ENCODE results near the gene ACP5.

ACP5 gene

DNA sequence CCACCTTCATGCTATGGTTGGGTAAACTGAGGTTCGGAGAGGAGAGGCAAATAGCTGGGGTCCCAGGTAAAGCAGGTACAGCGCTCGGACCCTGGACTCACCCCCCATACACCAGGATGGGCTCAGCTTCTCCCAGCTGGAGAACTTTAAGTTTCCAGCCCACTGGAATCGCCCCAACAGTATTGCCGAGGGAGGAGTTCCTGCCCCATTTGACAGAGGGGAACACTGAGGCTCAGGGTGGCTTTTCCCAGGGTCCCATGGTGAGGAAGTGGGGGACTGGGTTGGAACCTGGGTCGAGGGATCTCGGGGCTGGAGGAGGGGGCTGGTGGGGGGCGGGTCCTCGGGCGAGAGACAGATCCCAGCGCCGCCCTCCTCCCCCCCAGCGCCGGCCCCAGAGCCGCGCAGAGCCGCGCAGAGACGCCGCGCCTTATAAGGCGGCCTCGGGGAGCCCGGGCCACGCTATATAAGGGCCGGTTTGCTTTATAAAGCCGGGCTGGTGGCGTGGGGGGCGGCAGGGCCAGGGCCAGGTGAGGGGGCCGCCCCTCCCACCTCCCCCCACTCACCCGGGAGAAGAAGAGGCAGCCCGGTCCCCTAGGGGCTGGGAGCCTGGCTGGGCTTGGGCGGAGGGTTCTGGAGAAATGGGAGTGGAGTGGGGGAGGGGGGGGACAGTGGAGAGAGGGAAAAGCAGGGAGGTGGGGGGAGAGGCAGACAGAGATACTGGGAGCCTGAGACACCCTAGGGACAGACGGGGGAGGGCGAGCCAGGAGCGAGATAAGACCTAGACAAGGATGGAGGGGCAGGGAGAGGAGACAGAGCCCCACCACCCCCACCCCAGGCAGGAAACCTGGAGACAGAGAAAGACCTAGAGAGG lies 37.7 kb downstream of the ACP5 start:
- peak overlapping the region; percentile 66 for H2BK12ac ChIP-seq (ENCODE audit: low read length)
- peak overlapping the region; percentile 38 for H4K91ac ChIP-seq (ENCODE audit: low read depth, low read length, poor library complexity)
- peaks cover 1% of the 10 kb centered on the region for H3K79me1 ChIP-seq (ENCODE audit: low read depth, low read length)
- no peak overlapping the region for H3K4ac ChIP-seq (ENCODE audit: low read length)
- H3K36me3 ChIP-seq (replicated peaks in 1 of 2; ENCODE audit: control insufficient read depth in 2 of 2, insufficient read depth in 2 of 2, low read length in 2 of 2), result no peaks in the 10 kb centered on the region
- H2BK5ac ChIP-seq (ENCODE audit: low read length), result no peak overlapping the region
- H2AK5ac ChIP-seq (ENCODE audit: low read depth, low read length), result peak overlapping the region; percentile 73
- no peaks in the 10 kb centered on the region for H3K27me3 ChIP-seq (ENCODE audit: control insufficient read depth in 3 of 3, insufficient read depth in 3 of 3, low read depth in 1 of 3, low read length in 3 of 3)
- peak overlapping the region; percentile 78 for H2BK120ac ChIP-seq (ENCODE audit: low read depth, low read length)
- peaks cover 12 to 14% of the 10 kb centered on the region in 2 donors for H3K4me1 ChIP-seq (ENCODE audit: control insufficient read depth in 2 of 2, insufficient read depth in 1 of 2, low read depth in 1 of 2, low read length in 2 of 2)
- H3K14ac ChIP-seq (ENCODE audit: low read length), result peak overlapping the region; percentile 27
- peak overlapping the region; percentile 96 for H3K18ac ChIP-seq (ENCODE audit: low read length)
- H3K4me3 ChIP-seq (ENCODE audit: low read length in 2 of 2), result peak overlapping the region; percentile 40 to 79
- H3K9me3 ChIP-seq (replicated peaks in 1 of 2; ENCODE audit: control insufficient read depth in 2 of 2, insufficient read depth in 1 of 2, low read depth in 1 of 2, low read length in 2 of 2), result no peaks in the 10 kb centered on the region
- H3K27ac ChIP-seq (replicated peaks; ENCODE audit: low read length), result no peak overlapping the region
- DNase-seq (ENCODE audit: low spot score), result no peak
- peak overlapping the region; percentile 75 for H3K23ac ChIP-seq (ENCODE audit: low read depth, low read length, poor library complexity)
- no peak overlapping the region for H4K8ac ChIP-seq (ENCODE audit: low read depth, low read length)
- H2AFZ ChIP-seq (ENCODE audit: low read length), result peak overlapping the region; percentile 63
- H3K9ac ChIP-seq (ENCODE audit: low read depth, low read length, poor library complexity), result peak overlapping the region; percentile 2
- H2BK15ac ChIP-seq (ENCODE audit: low read length), result peak overlapping the region; percentile 79
- WGBS, 2 donors (ENCODE audit: extremely low coverage in 2 of 2, insufficient read length in 2 of 2, insufficient replicate concordance in 1 of 2), result no CpG with 5 or more reads among the region's 36 CpGs
- H3K4me2 ChIP-seq (ENCODE audit: insufficient read depth, low read length, poor library complexity, severe bottlenecking), result peak overlapping the region; percentile 61

DNA sequence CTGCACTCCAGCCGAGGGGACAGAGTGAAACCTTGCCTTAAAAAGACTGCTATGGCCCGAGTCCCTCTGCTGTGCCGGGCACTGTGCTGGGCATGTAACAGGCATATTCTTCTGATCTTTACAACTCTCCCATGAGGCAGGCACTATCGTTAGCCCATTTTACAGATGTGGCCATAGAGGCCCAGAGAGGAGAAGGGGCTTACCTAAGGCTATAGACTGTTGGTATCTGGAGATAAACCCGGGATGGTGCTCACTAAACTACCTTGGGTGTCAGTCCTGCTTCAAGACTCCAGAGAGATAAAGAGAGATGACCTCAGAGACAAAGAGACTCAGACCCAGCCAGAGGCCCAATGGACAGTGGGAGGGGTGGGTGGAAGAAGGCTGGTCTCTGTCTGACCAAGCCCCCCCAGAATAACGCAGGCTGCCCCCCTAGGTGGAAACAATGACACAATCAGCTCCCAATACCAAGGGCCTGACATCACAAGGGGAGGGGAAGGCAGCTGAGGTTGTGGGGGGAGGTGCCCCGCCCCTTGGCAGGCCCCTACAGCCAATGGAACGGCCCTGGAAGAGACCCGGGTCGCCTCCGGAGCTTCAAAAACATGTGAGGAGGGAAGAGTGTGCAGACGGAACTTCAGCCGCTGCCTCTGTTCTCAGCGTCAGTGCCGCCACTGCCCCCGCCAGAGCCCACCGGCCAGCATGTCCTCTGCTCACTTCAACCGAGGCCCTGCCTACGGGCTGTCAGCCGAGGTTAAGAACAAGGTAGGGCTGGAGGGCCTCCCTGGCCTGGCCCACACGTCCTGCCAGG lies 39.0 kb downstream of the ACP5 start, which contains the start of gene CNN1:
Gene CNN1 (plus strand): TSS at position 620 of the 805 bp plus-strand sequence. CDS start 77 bp downstream, at position 697.
- Histone ChIP-seq H3K4ac (ENCODE audit: low read length) (no peak within 1 kb of the TSS), H3K79me1 (ENCODE audit: low read depth, low read length) (peaks cover 1% of the 10 kb centered on the region), H4K91ac (ENCODE audit: low read depth, low read length, poor library complexity) (no peak within 1 kb of the TSS), H2BK12ac (ENCODE audit: low read length) (peak within 1 kb of the TSS; percentile 66), H2AK5ac (ENCODE audit: low read depth, low read length) (peak within 1 kb of the TSS; percentile 73), H3K14ac (ENCODE audit: low read length) (peak within 1 kb of the TSS; percentile 49), H4K8ac (ENCODE audit: low read depth, low read length) (peak within 1 kb of the TSS; percentile 58), H3K23ac (ENCODE audit: low read depth, low read length, poor library complexity) (peak within 1 kb of the TSS; percentile 75), H3K4me3 (ENCODE audit: low read length in 2 of 2) (peak within 1 kb of the TSS; percentile 40 to 79), H2BK5ac (ENCODE audit: low read length) (no peak within 1 kb of the TSS), H2AFZ (ENCODE audit: low read length) (peak within 1 kb of the TSS; percentile 89), H3K4me2 (ENCODE audit: insufficient read depth, low read length, poor library complexity, severe bottlenecking) (peak within 1 kb of the TSS; percentile 61), H3K4me1 (ENCODE audit: control insufficient read depth in 2 of 2, insufficient read depth in 1 of 2, low read depth in 1 of 2, low read length in 2 of 2) (peaks cover 12 to 14% of the 10 kb centered on the region in 2 donors), H3K9ac (ENCODE audit: low read depth, low read length, poor library complexity) (peak within 1 kb of the TSS; percentile 87), H3K18ac (ENCODE audit: low read length) (peak within 1 kb of the TSS; percentile 92), H2BK120ac (ENCODE audit: low read depth, low read length) (peak within 1 kb of the TSS; percentile 78), H3K36me3 (replicated peaks in 1 of 2; ENCODE audit: control insufficient read depth in 2 of 2, insufficient read depth in 2 of 2, low read length in 2 of 2) (no peaks in the 10 kb centered on the region), H2BK15ac (ENCODE audit: low read length) (peak within 1 kb of the TSS; percentile 81), H3K9me3 (replicated peaks in 1 of 2; ENCODE audit: control insufficient read depth in 2 of 2, insufficient read depth in 1 of 2, low read depth in 1 of 2, low read length in 2 of 2) (no peaks in the 10 kb centered on the region), H3K27me3 (ENCODE audit: control insufficient read depth in 3 of 3, insufficient read depth in 3 of 3, low read depth in 1 of 3, low read length in 3 of 3) (no peaks in the 10 kb centered on the region), H3K27ac (replicated peaks; ENCODE audit: low read length) (peak within 1 kb of the TSS; percentile 69)
- no peak for DNase-seq (ENCODE audit: low spot score)
- no CpG with 5 or more reads among the region's 21 CpGs for WGBS, 2 donors (ENCODE audit: extremely low coverage in 2 of 2, insufficient read length in 2 of 2, insufficient replicate concordance in 1 of 2)

DNA sequence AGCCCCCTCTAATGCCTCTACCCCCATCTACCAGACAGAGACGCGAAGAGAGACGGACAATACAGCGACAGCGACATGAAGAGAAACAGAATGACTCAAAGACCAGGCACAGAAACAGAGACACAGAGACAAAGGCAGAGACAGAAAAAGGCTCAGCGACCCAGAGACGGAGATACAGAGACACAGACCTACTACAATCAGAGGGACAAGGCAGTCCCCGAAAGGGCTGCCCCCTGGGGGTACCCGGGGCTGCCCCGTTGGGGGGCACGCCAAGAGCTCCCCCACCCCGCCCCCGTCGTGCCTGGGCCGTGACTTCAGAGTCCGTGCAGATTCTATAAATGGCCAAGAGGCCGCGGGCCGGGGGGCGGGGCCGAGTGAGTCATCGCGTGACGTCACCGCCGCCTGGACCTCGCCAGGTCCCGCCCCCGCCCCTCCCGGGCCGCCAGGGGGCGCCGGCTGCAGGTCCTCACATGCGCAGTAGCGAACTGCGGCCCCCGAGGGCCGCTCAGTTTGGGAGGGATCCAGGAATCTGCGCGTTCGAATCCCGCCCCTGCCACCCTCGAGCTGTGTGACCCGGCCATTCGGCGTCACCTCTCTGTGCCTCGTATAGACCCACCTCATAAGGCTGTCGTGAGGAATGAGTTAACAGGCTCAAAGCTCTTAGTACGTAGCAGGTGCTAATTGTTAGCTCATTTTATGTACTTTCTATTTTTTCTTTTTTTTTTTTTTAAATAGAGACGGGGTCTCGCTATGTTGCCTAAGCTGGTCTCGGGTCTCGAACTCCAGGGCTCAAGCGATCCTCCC lies 41.5 kb downstream of the ACP5 start:
- Histone ChIP-seq H3K4me2 (ENCODE audit: insufficient read depth, low read length, poor library complexity, severe bottlenecking) (peak overlapping the region; percentile 73), H3K4me1 (ENCODE audit: control insufficient read depth in 2 of 2, insufficient read depth in 1 of 2, low read depth in 1 of 2, low read length in 2 of 2) (peaks cover 12 to 14% of the 10 kb centered on the region in 2 donors), H3K4me3 (ENCODE audit: low read length in 2 of 2) (peak overlapping the region; percentile 43 to 75), H2BK12ac (ENCODE audit: low read length) (no peak overlapping the region), H3K14ac (ENCODE audit: low read length) (no peak overlapping the region), H4K8ac (ENCODE audit: low read depth, low read length) (peak overlapping the region; percentile 99), H3K9ac (ENCODE audit: low read depth, low read length, poor library complexity) (no peak overlapping the region), H2BK120ac (ENCODE audit: low read depth, low read length) (no peak overlapping the region), H3K36me3 (replicated peaks in 1 of 2; ENCODE audit: control insufficient read depth in 2 of 2, insufficient read depth in 2 of 2, low read length in 2 of 2) (no peaks in the 10 kb centered on the region), H2AFZ (ENCODE audit: low read length) (peak overlapping the region; percentile 93), H3K23ac (ENCODE audit: low read depth, low read length, poor library complexity) (peak overlapping the region; percentile 81), H3K4ac (ENCODE audit: low read length) (no peak overlapping the region), H2BK5ac (ENCODE audit: low read length) (no peak overlapping the region), H2BK15ac (ENCODE audit: low read length) (peak overlapping the region; percentile 5), H3K79me1 (ENCODE audit: low read depth, low read length) (peaks cover 1% of the 10 kb centered on the region), H3K27me3 (ENCODE audit: control insufficient read depth in 3 of 3, insufficient read depth in 3 of 3, low read depth in 1 of 3, low read length in 3 of 3) (no peaks in the 10 kb centered on the region), H3K27ac (replicated peaks; ENCODE audit: low read length) (no peak overlapping the region), H4K91ac (ENCODE audit: low read depth, low read length, poor library complexity) (no peak overlapping the region), H3K9me3 (replicated peaks in 1 of 2; ENCODE audit: control insufficient read depth in 2 of 2, insufficient read depth in 1 of 2, low read depth in 1 of 2, low read length in 2 of 2) (no peaks in the 10 kb centered on the region), H2AK5ac (ENCODE audit: low read depth, low read length) (peak overlapping the region; percentile 66), H3K18ac (ENCODE audit: low read length) (peak overlapping the region; percentile 96)
- DNase-seq (ENCODE audit: low spot score), result peak; percentile 90
- no CpG with 5 or more reads among the region's 54 CpGs for WGBS, 2 donors (ENCODE audit: extremely low coverage in 2 of 2, insufficient read length in 2 of 2, insufficient replicate concordance in 1 of 2)

Data from neuronal stem cell (in vitro differentiated cells).